Medulla oblongata (tissue), 1 donor: ENCODE measurements around the gene GOLGA6L7.
"Not testable (repeated sequence)": the region's sequence is repeated elsewhere in the genome, so short reads cannot be mapped to it uniquely, and the experiment has no call there.

Experiments
- DNase-seq: peaks from one replicate; pipeline ENCODE4 v3.0.0-alpha.2; 2015; ENCODE audit errors: extremely low spot score

GOLGA6L7 gene

GRCh38 chr15:28885128-28885629 lies 36.7 kb upstream of the GOLGA6L7 start:
- DNase-seq: no peak

GRCh38 chr15:28884151-28884940 lies 35.9 kb upstream of the GOLGA6L7 start:
- no peak for DNase-seq

- no peak for DNase-seq
Measured at GRCh38 chr15:28881600-28881999, 33.2 kb upstream of the GOLGA6L7 start.

- peak; percentile 21 for DNase-seq
Measured at GRCh38 chr15:28881170-28881569, 32.7 kb upstream of the GOLGA6L7 start.

- DNase-seq: no peak
Measured at GRCh38 chr15:28880680-28881079, 32.2 kb upstream of the GOLGA6L7 start.

GRCh38 chr15:28879551-28879950 lies 31.1 kb upstream of the GOLGA6L7 start:
- DNase-seq: no peak

- no peak for DNase-seq
Measured at GRCh38 chr15:28878209-28878608, 29.8 kb upstream of the GOLGA6L7 start.

- no peak for DNase-seq
Measured at GRCh38 chr15:28876845-28877185, 28.4 kb upstream of the GOLGA6L7 start.

- DNase-seq: peak; percentile 70
Measured at GRCh38 chr15:28876131-28876844, 27.8 kb upstream of the GOLGA6L7 start.

- DNase-seq: no peak
Measured at GRCh38 chr15:28875461-28876000, 27.1 kb upstream of the GOLGA6L7 start.

- DNase-seq: no peak
Measured at GRCh38 chr15:28873585-28874190, 25.2 kb upstream of the GOLGA6L7 start.

- no peak for DNase-seq
Measured at GRCh38 chr15:28873006-28873405, 24.6 kb upstream of the GOLGA6L7 start.

- no peak for DNase-seq
Measured at GRCh38 chr15:28871168-28871567, 22.7 kb upstream of the GOLGA6L7 start.

GRCh38 chr15:28868744-28869345 lies 20.4 kb upstream of the GOLGA6L7 start:
- no peak for DNase-seq

- DNase-seq: not testable (repeated sequence)
Measured at GRCh38 chr15:28861589-28862293, 13.3 kb upstream of the GOLGA6L7 start.

- peak; percentile 40 for DNase-seq
Measured at GRCh38 chr15:28861031-28861534, 12.6 kb upstream of the GOLGA6L7 start.

GRCh38 chr15:28854578-28854977 lies 6.1 kb upstream of the GOLGA6L7 start:
- not testable (repeated sequence) for DNase-seq

GRCh38 chr15:28853654-28854053 lies 5.2 kb upstream of the GOLGA6L7 start:
- not testable (repeated sequence) for DNase-seq

- DNase-seq: not testable (repeated sequence)
Measured at GRCh38 chr15:28849766-28850165, 1.3 kb upstream of the GOLGA6L7 start.

GRCh38 chr15:28849271-28849670 lies 827 bp upstream of the GOLGA6L7 start:
- DNase-seq: not testable (repeated sequence)

GRCh38 chr15:28847959-28848358 lies 485 bp downstream of the GOLGA6L7 start:
- not testable (repeated sequence) for DNase-seq
